Measurements from ENCODE around the gene MTHFSD. TPM values are rescaled to one million over a fixed set of nuclear protein-coding genes. Genes with fewer than 3 reads are reported as not detected.

Gene MTHFSD
- total RNA-seq, 2 donors from 2014 or later = 17.1 to 19.3 TPM

GRCh38 chr16:86496929-86497461, 58.0 kb downstream of the MTHFSD start:
- Mint-ChIP-seq H3K9me3 (no peaks in the 10 kb centered on the region), H3K27ac (no peak overlapping the region)
- ATAC-seq (replicated peaks) = no peak

GRCh38 chr16:86496262-86496928, 58.6 kb downstream of the MTHFSD start:
- Mint-ChIP-seq H3K36me3 (ENCODE audit: low read depth) (no peaks in the 10 kb centered on the region), H3K27ac (no peak overlapping the region), H3K4me3 (no peak overlapping the region), H3K27me3 (peaks cover 54% of the 10 kb centered on the region), H3K4me1 (no peaks in the 10 kb centered on the region), H3K9me3 (no peaks in the 10 kb centered on the region)
- no peak for ATAC-seq (replicated peaks)

More at GRCh38 chr16:86496929-86497461, 58.0 kb downstream of the MTHFSD start:
- Mint-ChIP-seq H3K4me1 (no peaks in the 10 kb centered on the region), H3K27me3 (peaks cover 52% of the 10 kb centered on the region), H3K36me3 (ENCODE audit: low read depth) (no peaks in the 10 kb centered on the region), H3K4me3 (no peak overlapping the region)

GRCh38 chr16:86495756-86496261, 59.2 kb downstream of the MTHFSD start:
- ATAC-seq (replicated peaks) = no peak
- Mint-ChIP-seq H3K27ac (no peak overlapping the region), H3K27me3 (peaks cover 57% of the 10 kb centered on the region), H3K9me3 (no peaks in the 10 kb centered on the region), H3K4me3 (no peak overlapping the region), H3K36me3 (ENCODE audit: low read depth) (no peaks in the 10 kb centered on the region), H3K4me1 (no peaks in the 10 kb centered on the region)

GRCh38 chr16:86495357-86495701, 59.7 kb downstream of the MTHFSD start:
- Mint-ChIP-seq H3K27ac (no peak overlapping the region), H3K36me3 (ENCODE audit: low read depth) (no peaks in the 10 kb centered on the region), H3K4me1 (no peaks in the 10 kb centered on the region), H3K27me3 (peaks cover 59% of the 10 kb centered on the region), H3K9me3 (no peaks in the 10 kb centered on the region), H3K4me3 (no peak overlapping the region)
- ATAC-seq (replicated peaks) = no peak

GRCh38 chr16:86494565-86495356, 60.3 kb downstream of the MTHFSD start:
- Mint-ChIP-seq H3K27me3 (peaks cover 58% of the 10 kb centered on the region), H3K4me3 (no peak overlapping the region), H3K4me1 (no peaks in the 10 kb centered on the region), H3K27ac (no peak overlapping the region), H3K9me3 (no peaks in the 10 kb centered on the region), H3K36me3 (ENCODE audit: low read depth) (no peaks in the 10 kb centered on the region)
- ATAC-seq (replicated peaks) = no peak

- H3K27ac Mint-ChIP-seq = no peak overlapping the region
- H3K36me3 Mint-ChIP-seq (ENCODE audit: low read depth) = no peaks in the 10 kb centered on the region
- no peak for ATAC-seq (replicated peaks)
- peaks cover 54% of the 10 kb centered on the region for H3K27me3 Mint-ChIP-seq
- H3K9me3 Mint-ChIP-seq = no peaks in the 10 kb centered on the region
- no peak overlapping the region for H3K4me3 Mint-ChIP-seq
- no peaks in the 10 kb centered on the region for H3K4me1 Mint-ChIP-seq
Measured at GRCh38 chr16:86494039-86494564, 60.9 kb downstream of the MTHFSD start.

GRCh38 chr16:86492961-86493629, 61.9 kb downstream of the MTHFSD start:
- no peak for ATAC-seq (replicated peaks)
- no peak overlapping the region for H3K4me3 Mint-ChIP-seq
- no peaks in the 10 kb centered on the region for H3K9me3 Mint-ChIP-seq
- peaks cover 54% of the 10 kb centered on the region for H3K27me3 Mint-ChIP-seq
- H3K4me1 Mint-ChIP-seq = no peaks in the 10 kb centered on the region
- no peak overlapping the region for H3K27ac Mint-ChIP-seq
- no peaks in the 10 kb centered on the region for H3K36me3 Mint-ChIP-seq (ENCODE audit: low read depth)

GRCh38 chr16:86492267-86492960, 62.6 kb downstream of the MTHFSD start:
- peaks cover 56% of the 10 kb centered on the region for H3K27me3 Mint-ChIP-seq
- H3K9me3 Mint-ChIP-seq = no peaks in the 10 kb centered on the region
- no peak for ATAC-seq (replicated peaks)
- H3K27ac Mint-ChIP-seq = no peak overlapping the region
- H3K4me1 Mint-ChIP-seq = no peaks in the 10 kb centered on the region
- H3K4me3 Mint-ChIP-seq = no peak overlapping the region
- H3K36me3 Mint-ChIP-seq (ENCODE audit: low read depth) = no peaks in the 10 kb centered on the region

GRCh38 chr16:86491640-86492023, 63.4 kb downstream of the MTHFSD start:
- Mint-ChIP-seq H3K36me3 (ENCODE audit: low read depth) (no peaks in the 10 kb centered on the region), H3K27ac (no peak overlapping the region), H3K27me3 (peaks cover 57% of the 10 kb centered on the region), H3K4me3 (no peak overlapping the region), H3K9me3 (no peaks in the 10 kb centered on the region), H3K4me1 (no peaks in the 10 kb centered on the region)
- no peak for ATAC-seq (replicated peaks)

- no peaks in the 10 kb centered on the region for H3K36me3 Mint-ChIP-seq (ENCODE audit: low read depth)
- ATAC-seq (replicated peaks) = no peak
- no peak overlapping the region for H3K27ac Mint-ChIP-seq
- H3K27me3 Mint-ChIP-seq = peaks cover 60% of the 10 kb centered on the region
- H3K9me3 Mint-ChIP-seq = no peaks in the 10 kb centered on the region
- no peak overlapping the region for H3K4me3 Mint-ChIP-seq
- H3K4me1 Mint-ChIP-seq = no peaks in the 10 kb centered on the region
Measured at GRCh38 chr16:86490859-86491639, 64.0 kb downstream of the MTHFSD start.

GRCh38 chr16:86485746-86486145, 69.3 kb downstream of the MTHFSD start:
- H3K27ac Mint-ChIP-seq = no peak overlapping the region
- H3K4me3 Mint-ChIP-seq = no peak overlapping the region
- peaks cover 36% of the 10 kb centered on the region for H3K27me3 Mint-ChIP-seq
- ATAC-seq (replicated peaks) = no peak
- peaks cover 3% of the 10 kb centered on the region for H3K9me3 Mint-ChIP-seq
- H3K36me3 Mint-ChIP-seq (ENCODE audit: low read depth) = no peaks in the 10 kb centered on the region
- H3K4me1 Mint-ChIP-seq = no peaks in the 10 kb centered on the region

GRCh38 chr16:86484240-86484639, 70.8 kb downstream of the MTHFSD start:
- H3K9me3 Mint-ChIP-seq = peaks cover 3% of the 10 kb centered on the region

GRCh38 chr16:86481607-86482006, 73.4 kb downstream of the MTHFSD start:
- Mint-ChIP-seq H3K4me1 (no peaks in the 10 kb centered on the region), H3K27me3 (peaks cover 40% of the 10 kb centered on the region), H3K27ac (no peak overlapping the region), H3K4me3 (no peak overlapping the region), H3K36me3 (ENCODE audit: low read depth) (no peaks in the 10 kb centered on the region), H3K9me3 (peaks cover 3% of the 10 kb centered on the region)
- ATAC-seq (replicated peaks) = no peak

More at GRCh38 chr16:86484240-86484639, 70.8 kb downstream of the MTHFSD start:
- H3K36me3 Mint-ChIP-seq (ENCODE audit: low read depth) = no peaks in the 10 kb centered on the region
- no peaks in the 10 kb centered on the region for H3K4me1 Mint-ChIP-seq
- no peak overlapping the region for H3K4me3 Mint-ChIP-seq
- no peak for ATAC-seq (replicated peaks)
- H3K27me3 Mint-ChIP-seq = peaks cover 29% of the 10 kb centered on the region
- H3K27ac Mint-ChIP-seq = no peak overlapping the region
